GM13976 (cell line): Measurements from ENCODE around the gene PRSS50.

Source experiments
- DNase-seq: peaks from one replicate; pipeline ENCODE4 v3.0.0; 2012; ENCODE audit warnings: low spot score
- in situ Hi-C: fragments of 300-500 bp; cut with MboI; formaldehyde crosslinking; loops from one replicate; pipeline ENCODE4 v1.12.0; 2022; ENCODE audit warnings: low sequenced_read_pairs, mixed read lengths, inconsistent platforms; ENCODE audit not compliant: unreplicated experiment
- TF ChIP-seq, protein P1 (sequence below): IDR thresholded peaks from 2 replicates; pipeline ENCODE4 v1.5.1; 2012; ENCODE audit warnings: borderline replicate concordance, mild to moderate bottlenecking; ENCODE audit not compliant: insufficient read depth; ENCODE audit errors: extremely low read depth, missing control alignments, control extremely low read depth

PRSS50 gene

DNA sequence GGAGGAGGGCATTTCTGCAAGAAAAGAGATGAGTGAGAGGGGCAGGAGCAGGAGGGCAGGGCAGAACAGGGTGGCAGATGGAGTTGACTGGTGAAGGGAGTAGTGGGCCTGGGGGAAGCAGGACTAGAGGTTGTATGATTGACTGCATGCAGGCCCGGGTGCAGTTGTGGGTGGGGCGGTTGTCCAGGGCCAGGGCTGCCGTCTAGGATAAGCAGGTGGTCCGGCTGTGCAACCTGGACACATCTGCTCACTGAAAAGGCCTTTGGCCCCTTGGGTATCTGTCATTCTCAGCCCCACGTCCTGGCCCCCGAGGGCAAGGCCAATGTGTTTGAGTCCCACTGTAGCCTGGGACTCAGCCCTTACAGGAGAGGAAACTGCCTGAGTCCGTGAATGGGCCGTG lies 49.6 kb downstream of the PRSS50 start:
- in situ Hi-C loops = no loop called here
- TF ChIP-seq, protein P1, sequence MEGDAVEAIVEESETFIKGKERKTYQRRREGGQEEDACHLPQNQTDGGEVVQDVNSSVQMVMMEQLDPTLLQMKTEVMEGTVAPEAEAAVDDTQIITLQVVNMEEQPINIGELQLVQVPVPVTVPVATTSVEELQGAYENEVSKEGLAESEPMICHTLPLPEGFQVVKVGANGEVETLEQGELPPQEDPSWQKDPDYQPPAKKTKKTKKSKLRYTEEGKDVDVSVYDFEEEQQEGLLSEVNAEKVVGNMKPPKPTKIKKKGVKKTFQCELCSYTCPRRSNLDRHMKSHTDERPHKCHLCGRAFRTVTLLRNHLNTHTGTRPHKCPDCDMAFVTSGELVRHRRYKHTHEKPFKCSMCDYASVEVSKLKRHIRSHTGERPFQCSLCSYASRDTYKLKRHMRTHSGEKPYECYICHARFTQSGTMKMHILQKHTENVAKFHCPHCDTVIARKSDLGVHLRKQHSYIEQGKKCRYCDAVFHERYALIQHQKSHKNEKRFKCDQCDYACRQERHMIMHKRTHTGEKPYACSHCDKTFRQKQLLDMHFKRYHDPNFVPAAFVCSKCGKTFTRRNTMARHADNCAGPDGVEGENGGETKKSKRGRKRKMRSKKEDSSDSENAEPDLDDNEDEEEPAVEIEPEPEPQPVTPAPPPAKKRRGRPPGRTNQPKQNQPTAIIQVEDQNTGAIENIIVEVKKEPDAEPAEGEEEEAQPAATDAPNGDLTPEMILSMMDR = no peak
- peak; percentile 19 for DNase-seq

DNA sequence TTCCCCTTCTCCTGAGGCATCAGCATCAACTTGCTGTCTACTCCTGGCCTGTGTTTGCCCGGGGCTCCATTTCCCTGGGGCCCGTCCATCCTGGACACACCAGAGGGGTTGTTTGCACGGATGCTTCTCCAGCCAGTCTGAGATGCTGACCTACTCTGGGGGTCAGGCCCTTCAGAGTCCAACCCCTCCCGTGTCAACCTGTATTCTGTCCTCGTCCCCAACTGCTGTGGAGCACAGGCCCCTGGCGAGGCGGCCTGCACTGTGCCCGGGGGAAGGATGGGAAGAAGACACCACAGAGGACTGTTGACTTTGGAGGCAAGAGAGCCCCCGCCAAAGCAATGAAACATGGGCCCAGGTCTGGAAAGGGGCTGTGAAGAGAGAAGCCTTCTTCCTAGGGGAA lies 50.0 kb downstream of the PRSS50 start:
- in situ Hi-C loops = no loop called here
- peak; percentile 9 for DNase-seq
- TF ChIP-seq, protein P1 = no peak

DNA sequence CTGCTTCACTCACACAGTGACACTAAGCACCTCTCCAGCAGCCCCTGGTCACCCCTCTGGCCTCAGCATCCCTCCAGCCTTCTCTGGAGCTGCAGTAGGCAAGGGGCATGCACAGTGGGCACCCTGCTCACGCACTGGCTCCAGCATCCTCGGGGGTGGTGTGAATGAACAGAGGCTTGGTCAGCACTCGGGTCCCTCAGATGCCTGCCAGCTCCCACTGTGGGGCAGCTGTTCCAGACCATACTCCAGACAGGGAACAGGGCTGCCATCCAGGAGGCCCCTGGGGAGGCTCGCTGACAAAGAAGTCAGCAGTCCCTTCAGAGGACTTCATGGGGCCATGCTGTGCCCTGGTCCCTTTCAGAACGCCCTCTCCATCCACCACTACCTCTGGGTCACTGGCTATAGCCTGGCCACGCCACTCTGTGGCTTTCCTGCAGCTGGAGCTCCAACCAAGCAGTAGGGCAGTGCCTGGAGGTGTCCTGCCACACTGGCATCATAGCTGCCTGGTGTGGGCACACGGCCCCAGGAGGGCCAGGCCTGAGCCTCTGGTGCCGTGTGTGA lies 50.5 kb downstream of the PRSS50 start:
- TF ChIP-seq, protein P1 = no peak
- in situ Hi-C loops = no loop called here
- DNase-seq = peak; percentile 24

DNA sequence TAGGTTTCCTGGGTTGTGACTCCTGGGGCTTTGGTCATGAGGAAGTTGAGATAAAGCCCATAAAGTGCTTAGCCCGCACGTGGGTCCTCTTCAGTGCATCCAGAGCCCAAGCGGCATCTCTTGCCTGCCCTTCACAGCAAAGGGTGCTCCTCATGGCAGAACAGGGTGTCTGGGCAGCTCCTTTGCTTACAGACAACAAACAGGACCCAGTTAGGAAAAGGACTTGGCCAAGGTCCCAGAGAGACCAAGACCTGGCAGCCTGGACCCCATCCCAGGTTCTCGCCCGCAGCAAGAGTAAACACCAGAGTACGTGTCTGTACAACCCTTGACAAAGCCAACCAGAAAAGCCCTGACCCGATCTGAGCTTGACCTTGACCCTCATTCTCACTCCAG lies 51.2 kb downstream of the PRSS50 start:
- peak; percentile 16 for DNase-seq
- TF ChIP-seq, protein P1 = no peak
- in situ Hi-C loops = no loop called here

DNA sequence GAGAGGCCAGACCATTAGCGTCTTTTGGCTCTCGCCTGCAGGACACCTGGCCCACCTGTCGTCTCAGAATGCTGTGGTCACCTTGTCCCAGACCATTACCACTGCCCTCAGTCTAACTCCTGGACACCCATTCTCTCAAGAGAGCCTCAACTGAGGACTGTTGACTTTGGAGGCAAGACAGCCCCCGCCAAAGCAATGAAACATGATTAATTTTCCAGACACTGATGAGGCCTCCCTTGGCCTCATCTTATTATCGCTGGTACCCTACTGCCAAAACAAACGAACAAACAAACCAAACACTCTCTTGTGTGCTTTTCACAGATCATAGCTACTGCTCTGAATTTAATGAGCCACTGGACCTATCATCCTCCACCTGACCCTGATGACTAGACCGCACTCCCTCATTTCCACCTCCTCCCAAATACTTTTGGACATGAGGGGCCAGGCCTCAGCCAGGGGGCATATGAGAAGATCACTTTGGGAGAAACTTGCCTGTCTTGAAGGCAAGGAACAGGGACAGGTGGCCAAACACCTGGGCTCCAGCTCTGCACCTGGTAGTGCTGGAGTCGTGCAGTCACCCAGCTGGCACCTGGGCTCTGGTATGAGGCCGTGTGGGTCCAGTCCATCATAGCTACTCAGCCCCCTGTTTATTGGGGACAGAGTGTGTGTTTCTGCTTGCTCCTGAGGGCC lies 51.8 kb downstream of the PRSS50 start:
- TF ChIP-seq, protein P1 = no peak
- in situ Hi-C loops = no loop called here
- DNase-seq = peak; percentile 11

DNA sequence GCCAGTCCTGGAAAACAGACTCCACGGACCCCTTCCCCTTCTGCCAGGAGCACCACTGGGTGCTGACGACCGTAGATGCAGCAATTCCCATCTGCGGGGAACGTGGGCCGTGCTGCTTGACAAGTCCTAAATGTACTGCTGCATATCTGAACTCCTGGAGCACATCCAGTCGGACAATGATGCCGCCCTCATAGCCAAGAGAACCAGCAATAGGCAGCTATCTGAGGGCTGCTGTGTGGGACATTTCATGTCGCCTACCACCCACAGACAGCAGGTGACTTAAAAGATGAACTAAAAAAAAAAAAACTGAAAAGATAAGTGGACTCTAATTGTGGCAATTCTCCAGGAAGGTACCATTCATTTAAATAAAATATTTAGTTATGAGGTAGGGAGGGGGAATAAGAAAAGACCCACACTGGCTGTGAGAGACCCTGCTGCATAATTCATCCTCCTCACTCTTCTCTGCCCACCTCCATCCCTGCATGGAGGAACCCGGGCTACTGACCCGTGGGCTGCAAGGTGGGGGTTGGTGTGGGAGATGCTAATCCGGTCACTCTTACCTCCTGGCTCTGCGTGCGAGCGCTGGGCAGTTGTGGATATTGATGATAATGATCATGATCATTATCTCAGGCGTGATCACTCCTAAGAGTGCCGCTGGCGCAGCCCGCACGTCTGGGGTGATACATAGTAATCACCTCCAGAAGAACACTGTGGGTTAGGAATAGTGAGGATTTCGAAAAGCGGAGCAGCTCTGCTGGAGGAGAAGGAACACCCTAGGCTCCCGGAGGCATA lies 52.5 kb downstream of the PRSS50 start:
- no peak for DNase-seq
- TF ChIP-seq, protein P1 = no peak
- in situ Hi-C loops = no loop called here
